Glomerular endothelial cell (primary cell): Measurements from ENCODE around the gene ACRBP. TPM values are rescaled to one million over a fixed set of nuclear protein-coding genes. Genes with fewer than 3 reads are reported as not detected.
A peak's percentile ranks its signal among the peaks of the same experiment; 100 is the strongest.

ENCODE experiments used
- DNase-seq: peaks from one replicate; pipeline ENCODE4 v3.0.0-alpha.2; 2011; ENCODE audit warnings: low read depth, low spot score; ENCODE audit errors: extremely low read depth
- total RNA-seq: library from RNA; depleted of rRNA; stranded (reverse); fragments of >200 nt; gene quantifications from 2 replicates; pipeline ENCODE4 v1.2.3, GENCODE V29; 2015

Gene ACRBP
- total RNA-seq, 1 donor from 2014 or later = 0.58 TPM

- no peak for DNase-seq
Observed at GRCh38 chr12:6650832-6651231, 3.6 kb upstream of the ACRBP start.

GRCh38 chr12:6646276-6647082 lies 753 bp downstream of the ACRBP start:
- DNase-seq = no peak

GRCh38 chr12:6644903-6645302 lies 2.3 kb downstream of the ACRBP start:
- no peak for DNase-seq

- DNase-seq = no peak
Observed at GRCh38 chr12:6644257-6644596, 3.0 kb downstream of the ACRBP start.

- DNase-seq = no peak
Observed at GRCh38 chr12:6643569-6644256, 3.5 kb downstream of the ACRBP start.

- no peak for DNase-seq
Observed at GRCh38 chr12:6641131-6641530, 6.1 kb downstream of the ACRBP start.

- DNase-seq = no peak
Observed at GRCh38 chr12:6640497-6640896, 6.7 kb downstream of the ACRBP start.

GRCh38 chr12:6639151-6639801 lies 8.0 kb downstream of the ACRBP start:
- peak; percentile 47 for DNase-seq

- no peak for DNase-seq
Observed at GRCh38 chr12:6638305-6638704, 8.9 kb downstream of the ACRBP start.

GRCh38 chr12:6635856-6636531 lies 11.2 kb downstream of the ACRBP start, which contains the start of gene LPAR5:
TSS of gene LPAR5 (minus strand) at chr12:6635959. CDS start at chr12:6621248, 14,711 bp downstream.
- DNase-seq = no peak

- no peak for DNase-seq
Observed at GRCh38 chr12:6635375-6635855, 11.8 kb downstream of the ACRBP start.

- DNase-seq = no peak
Observed at GRCh38 chr12:6632026-6632983, 14.9 kb downstream of the ACRBP start.

GRCh38 chr12:6631549-6631961 lies 15.7 kb downstream of the ACRBP start:
- DNase-seq = no peak

GRCh38 chr12:6630736-6631135 lies 16.5 kb downstream of the ACRBP start:
- DNase-seq = no peak

GRCh38 chr12:6627616-6628015 lies 19.6 kb downstream of the ACRBP start:
- DNase-seq = no peak

- DNase-seq = no peak
Observed at GRCh38 chr12:6626654-6627283, 20.5 kb downstream of the ACRBP start.

- no peak for DNase-seq
Observed at GRCh38 chr12:6620885-6621274, 26.4 kb downstream of the ACRBP start.

GRCh38 chr12:6620137-6620884 lies 26.9 kb downstream of the ACRBP start:
- DNase-seq = no peak
